Muscle layer of duodenum (tissue), 2 donors: ENCODE data around the gene YIF1B.

Source experiments
- H3K27ac ChIP-seq: one replicate; pipeline ENCODE4 v1.7.0; 2013; ENCODE audit warnings: mild to moderate bottlenecking, low read length
- H3K27me3 ChIP-seq: one replicate; pipeline ENCODE4 v1.7.0; 2013; ENCODE audit warnings: low read depth, mild to moderate bottlenecking, control low read depth, low read length
- H3K36me3 ChIP-seq, 2 donors: one replicate each; pipeline ENCODE4 v1.7.0; 2013; ENCODE audit warnings: low read length in 2 of 2, control low read depth in 1 of 2, mild to moderate bottlenecking in 1 of 2; ENCODE audit not compliant: insufficient read depth in 2 of 2, control insufficient read depth in 1 of 2
- H3K4me1 ChIP-seq, 2 donors: one replicate each; pipeline ENCODE4 v1.7.0; 2013; ENCODE audit warnings: low read length in 2 of 2, mild to moderate bottlenecking in 2 of 2, control low read depth in 1 of 2, moderate library complexity in 1 of 2; ENCODE audit not compliant: insufficient read depth in 2 of 2, control insufficient read depth in 1 of 2
- H3K4me3 ChIP-seq, 2 donors: one replicate each; pipeline ENCODE4 v1.7.0; 2013; ENCODE audit warnings: low read length in 2 of 2, low read depth in 1 of 2, mild to moderate bottlenecking in 1 of 2
- H3K9me3 ChIP-seq, 2 donors: one replicate each; pipeline ENCODE4 v1.7.0; 2013; ENCODE audit warnings: low read length in 2 of 2, control low read depth in 1 of 2, mild to moderate bottlenecking in 1 of 2; ENCODE audit not compliant: control insufficient read depth in 1 of 2
- donor health status: healthy.

Gene YIF1B

DNA sequence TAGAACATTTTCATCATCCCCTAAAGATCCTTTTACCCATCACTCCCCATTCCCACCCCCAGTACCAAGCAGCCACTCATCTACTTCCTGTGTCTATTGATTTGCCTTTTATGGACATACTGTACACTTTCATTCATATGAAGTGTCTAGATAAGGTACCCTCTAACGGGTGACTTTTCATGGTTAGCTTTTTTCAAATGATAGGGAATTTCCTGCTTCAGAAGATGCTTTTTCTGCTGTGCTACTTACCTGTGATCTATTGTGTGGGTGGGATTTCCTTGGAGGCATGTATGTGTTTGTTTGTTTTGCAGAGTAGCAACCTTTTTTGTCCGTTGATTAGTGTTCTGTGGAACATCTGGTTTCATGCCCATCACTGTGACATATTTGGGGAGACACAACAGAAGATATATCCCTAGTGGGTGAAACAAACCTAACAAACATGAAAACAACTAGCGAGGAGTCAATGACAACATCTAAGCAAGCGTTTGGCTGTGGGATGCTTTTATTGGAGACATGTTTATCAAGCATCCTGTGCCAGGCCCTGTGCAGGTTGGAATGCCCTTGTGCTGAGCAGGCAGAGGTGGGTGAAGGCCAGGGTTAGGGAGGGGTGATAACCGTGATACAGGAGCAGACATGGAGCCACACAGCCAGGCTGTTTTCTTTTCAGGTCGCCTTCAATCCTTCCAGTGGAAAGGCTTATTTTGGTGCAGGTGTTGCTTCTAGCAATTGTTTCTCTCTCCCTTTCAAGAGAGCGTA is 33.8 kb downstream of the YIF1B start:
- H3K27me3 ChIP-seq = no peaks in the 10 kb centered on the region
- H3K9me3 ChIP-seq = no peaks in the 10 kb centered on the region
- peaks cover 0 to 5% of the 10 kb centered on the region in 2 donors for H3K36me3 ChIP-seq
- H3K27ac ChIP-seq = no peak overlapping the region
- peaks cover 4 to 7% of the 10 kb centered on the region in 2 donors for H3K4me1 ChIP-seq
- H3K4me3 ChIP-seq = no peak overlapping the region

DNA sequence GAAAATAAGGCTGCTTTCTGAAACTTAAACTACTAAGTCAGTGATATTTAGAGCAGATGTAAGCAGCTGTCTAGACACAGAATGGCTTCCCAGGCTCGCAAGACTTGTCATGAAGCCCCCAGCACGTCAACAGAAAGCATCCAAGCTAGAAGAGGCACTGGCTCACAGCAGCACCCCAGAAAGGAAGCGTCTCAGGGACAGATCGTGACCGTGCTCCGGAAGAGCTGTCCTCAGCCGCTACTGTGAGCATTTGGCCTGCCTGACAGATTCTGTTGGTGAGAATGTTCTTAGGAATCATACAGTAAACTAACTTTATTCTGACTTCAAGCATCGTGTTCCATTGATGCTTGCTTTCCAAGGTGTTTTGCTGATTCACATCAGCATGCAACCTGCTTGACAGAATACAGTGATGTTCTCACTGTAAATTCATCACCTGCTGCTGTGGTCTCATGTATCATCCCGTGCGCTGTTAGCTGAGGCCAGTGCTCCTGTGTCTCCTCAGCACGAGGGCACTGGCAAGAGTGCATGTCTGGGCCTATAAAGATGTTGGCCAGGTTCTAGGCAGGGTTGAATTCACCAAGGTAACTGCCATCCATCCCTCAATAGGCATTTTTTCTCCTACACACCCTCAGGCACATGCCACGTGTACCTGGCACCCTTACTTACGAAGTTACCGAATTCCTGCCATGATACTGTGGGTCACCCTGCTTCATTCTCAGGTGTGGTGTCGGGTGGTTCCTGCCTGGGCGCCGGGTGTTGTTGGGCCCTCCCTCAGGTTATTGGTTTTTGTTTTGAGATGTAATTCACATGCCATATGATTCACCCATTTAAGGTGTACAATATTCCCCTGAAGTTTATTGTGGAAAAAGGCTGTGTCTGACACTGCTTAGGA is 35.5 kb downstream of the YIF1B start:
- no peak overlapping the region for H3K27ac ChIP-seq
- no peaks in the 10 kb centered on the region for H3K27me3 ChIP-seq
- peaks cover 0 to 5% of the 10 kb centered on the region in 2 donors for H3K36me3 ChIP-seq
- H3K4me3 ChIP-seq = no peak overlapping the region
- peaks cover 4 to 7% of the 10 kb centered on the region in 2 donors for H3K4me1 ChIP-seq
- no peaks in the 10 kb centered on the region for H3K9me3 ChIP-seq

DNA sequence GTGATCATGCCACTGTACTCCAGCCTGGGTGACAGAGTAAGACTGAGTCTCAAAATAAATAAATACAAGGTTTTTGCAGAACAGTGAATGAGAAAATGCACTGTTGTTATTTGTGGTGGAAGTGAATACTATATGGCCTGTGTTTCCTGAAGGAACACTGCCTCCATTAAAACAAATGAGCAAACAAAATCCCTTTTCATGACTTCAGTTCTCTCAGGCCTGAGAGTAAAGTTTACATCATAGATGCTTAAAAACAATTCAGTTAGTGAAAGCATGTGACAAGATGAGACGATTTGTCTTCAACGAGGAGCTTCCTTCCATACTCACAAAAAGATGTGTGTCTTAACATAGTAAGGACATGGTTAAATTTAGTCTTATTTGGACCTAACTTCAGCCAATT is 37.0 kb downstream of the YIF1B start:
- Histone ChIP-seq H3K27ac (no peak overlapping the region), H3K36me3 (no peaks in the 10 kb centered on the region), H3K9me3 (no peaks in the 10 kb centered on the region), H3K4me1 (peaks cover 4 to 7% of the 10 kb centered on the region in 2 donors), H3K27me3 (no peaks in the 10 kb centered on the region), H3K4me3 (no peak overlapping the region)

- peaks cover 4 to 7% of the 10 kb centered on the region in 2 donors for H3K4me1 ChIP-seq
- no peaks in the 10 kb centered on the region for H3K27me3 ChIP-seq
- peak overlapping the region; percentile 58 for H3K27ac ChIP-seq
- no peaks in the 10 kb centered on the region for H3K36me3 ChIP-seq
- H3K4me3 ChIP-seq = no peak overlapping the region
- H3K9me3 ChIP-seq = no peaks in the 10 kb centered on the region
These were observed 37.6 kb downstream of the YIF1B start for GRCh38 chr19:38277969-38278680.

- Histone ChIP-seq H3K9me3 (no peaks in the 10 kb centered on the region), H3K4me3 (no peak overlapping the region), H3K4me1 (peaks cover 4 to 7% of the 10 kb centered on the region in 2 donors), H3K27me3 (no peaks in the 10 kb centered on the region), H3K27ac (no peak overlapping the region), H3K36me3 (no peaks in the 10 kb centered on the region)
These were observed 38.2 kb downstream of the YIF1B start for GRCh38 chr19:38277549-38277948.

- H3K4me1 ChIP-seq = peaks cover 4 to 7% of the 10 kb centered on the region in 2 donors
These were observed 38.7 kb downstream of the YIF1B start for GRCh38 chr19:38276942-38277517.

DNA sequence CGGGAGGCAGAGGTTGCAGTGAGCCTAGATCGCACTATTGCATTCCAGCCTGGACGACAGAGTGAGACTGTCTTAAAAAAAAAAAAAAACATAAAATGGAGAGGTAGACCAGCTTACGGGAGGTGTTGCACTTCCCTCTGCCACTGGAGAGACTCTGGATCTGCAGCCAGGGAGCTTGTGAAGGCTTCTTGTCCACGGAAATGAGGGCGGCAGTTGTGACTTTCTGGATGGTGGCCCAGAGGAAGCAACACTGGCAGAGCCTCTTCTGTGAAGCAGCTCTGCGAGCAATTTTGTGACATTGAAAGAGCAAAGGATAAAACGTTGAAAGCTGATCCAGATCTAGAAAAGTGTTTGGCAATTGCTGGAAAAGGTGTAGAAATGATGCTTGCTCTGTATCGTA is 41.0 kb downstream of the YIF1B start:
- Histone ChIP-seq H3K27me3 (no peaks in the 10 kb centered on the region), H3K27ac (no peak overlapping the region), H3K4me3 (no peak overlapping the region), H3K9me3 (no peaks in the 10 kb centered on the region), H3K4me1 (peaks cover 4 to 7% of the 10 kb centered on the region in 2 donors), H3K36me3 (no peaks in the 10 kb centered on the region)

More at GRCh38 chr19:38276942-38277517, 38.7 kb downstream of the YIF1B start:
- H3K27ac ChIP-seq = no peak overlapping the region
- no peaks in the 10 kb centered on the region for H3K36me3 ChIP-seq
- no peaks in the 10 kb centered on the region for H3K9me3 ChIP-seq
- H3K27me3 ChIP-seq = no peaks in the 10 kb centered on the region
- H3K4me3 ChIP-seq = no peak overlapping the region

DNA sequence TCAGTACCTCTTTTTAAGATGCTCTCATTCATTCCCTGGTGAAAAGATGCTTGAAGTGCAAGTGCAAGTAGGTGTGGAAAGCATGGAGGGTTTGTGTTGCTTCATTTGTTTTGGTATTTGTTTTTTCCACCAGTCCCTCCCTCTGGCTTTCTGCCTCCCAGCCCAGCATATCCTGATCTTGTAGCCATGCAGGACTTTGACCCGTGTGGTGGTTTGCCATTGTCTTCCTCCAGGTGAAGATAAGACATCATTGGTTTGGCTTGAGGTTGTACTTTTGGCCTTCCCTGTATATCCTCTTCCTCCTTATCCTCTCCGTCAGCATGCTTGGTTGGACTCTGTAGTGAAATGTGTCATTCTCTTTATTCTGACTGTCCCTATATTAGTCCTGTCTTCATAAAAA is 42.2 kb downstream of the YIF1B start:
- H3K27ac ChIP-seq = no peak overlapping the region
- H3K9me3 ChIP-seq = no peaks in the 10 kb centered on the region
- no peaks in the 10 kb centered on the region for H3K27me3 ChIP-seq
- H3K4me3 ChIP-seq = no peak overlapping the region
- peaks cover 4 to 6% of the 10 kb centered on the region in 2 donors for H3K4me1 ChIP-seq
- H3K36me3 ChIP-seq = no peaks in the 10 kb centered on the region

- Histone ChIP-seq H3K9me3 (no peaks in the 10 kb centered on the region), H3K27ac (no peak overlapping the region), H3K4me1 (no peaks in the 10 kb centered on the region), H3K4me3 (no peak overlapping the region), H3K36me3 (no peaks in the 10 kb centered on the region), H3K27me3 (no peaks in the 10 kb centered on the region)
These were observed 45.1 kb downstream of the YIF1B start for GRCh38 chr19:38270587-38271167.

- no peak overlapping the region for H3K27ac ChIP-seq
- H3K27me3 ChIP-seq = no peaks in the 10 kb centered on the region
- peaks cover 4 to 13% of the 10 kb centered on the region in 2 donors for H3K4me1 ChIP-seq
- H3K36me3 ChIP-seq = no peaks in the 10 kb centered on the region
- H3K9me3 ChIP-seq = no peaks in the 10 kb centered on the region
- no peak overlapping the region for H3K4me3 ChIP-seq
These were observed 47.2 kb downstream of the YIF1B start for GRCh38 chr19:38268539-38268938.
